Keratinocyte (primary cell): ENCODE measurements around the gene CDC42SE2.

ENCODE experiments used
- CTCF ChIP-seq, 3 experiments: IDR thresholded peaks in 1 of 3; conservative IDR thresholded peaks in 1 of 3; optimal IDR thresholded peaks in 1 of 3; 2 replicates in 2 of 3; 3 replicates in 1 of 3; pipeline versions ENCODE3 to v1.5.1; 2011; ENCODE audit warnings: low read length in 3 of 3, mild to moderate bottlenecking in 3 of 3, moderate library complexity in 2 of 3, control low read depth in 1 of 3, inconsistent platforms in 1 of 3; ENCODE audit not compliant: insufficient read depth in 2 of 3; ENCODE audit errors: extremely low read depth in 1 of 3
- EZH2 ChIP-seq: IDR thresholded peaks from one replicate; pipeline ENCODE4 v1.6.1; 2012; ENCODE audit warnings: inconsistent platforms, mild to moderate bottlenecking, low read length, moderate library complexity

- TF ChIP-seq EZH2 (no peak), CTCF (optimal IDR thresholded peaks at IDR 0.05 in 1 of 3, IDR thresholded peaks at IDR 0.05 in 1 of 3, conservative IDR thresholded peaks at IDR 0.05 in 1 of 3; ENCODE audit: extremely low read depth in 1 of 3, insufficient read depth in 2 of 3, low read length in 3 of 3) (no peak)
Measured at GRCh38 chr5:131433109-131433508, 169.3 kb downstream of the CDC42SE2 start.
